Fibroblast of villous mesenchyme (primary cell): Measurements from ENCODE around the gene PRRC2B. TPM values are rescaled to one million over a fixed set of nuclear protein-coding genes. Genes with fewer than 3 reads are reported as not detected.

Experiments
- DNase-seq: peaks from one replicate; pipeline ENCODE4 v3.0.0-alpha.2; 2010; ENCODE audit warnings: low read depth
- H3K4me3 ChIP-seq: 2 replicates; pipeline ENCODE4 v1.5.1; 2011; ENCODE audit warnings: low read depth, mild to moderate bottlenecking, low read length
- total RNA-seq: library from RNA; depleted of rRNA; stranded (reverse); fragments of >200 nt; gene quantifications from 2 replicates; pipeline ENCODE4 v1.2.3, GENCODE V29; 2012
- TF ChIP-seq, protein P1 (sequence below): IDR thresholded peaks from 2 replicates; pipeline ENCODE4 v1.5.1; 2012; ENCODE audit warnings: low read depth, mild to moderate bottlenecking, low read length; ENCODE audit not compliant: insufficient read depth

PRRC2B gene
- total RNA-seq, 1 donor = 92.8 TPM

DNA sequence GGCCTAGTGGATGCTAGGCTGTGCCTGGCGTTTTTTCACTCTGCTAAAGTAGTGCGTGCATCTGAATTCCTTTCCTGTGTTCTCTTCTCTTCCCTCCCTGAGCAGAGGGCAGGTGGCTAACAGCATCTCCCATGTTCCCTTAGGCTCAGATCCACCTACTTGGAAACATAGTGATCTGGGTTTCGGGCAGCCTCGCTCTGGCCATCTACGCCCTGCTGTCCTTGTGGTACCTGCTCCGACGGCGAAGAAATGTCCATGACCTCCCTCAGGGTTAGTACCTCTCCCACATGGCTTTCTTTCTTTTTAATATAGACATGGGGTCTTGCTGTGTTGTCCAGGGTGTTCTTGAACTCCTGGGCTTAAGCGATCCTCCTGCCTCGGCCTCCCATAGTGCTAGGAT lies 127.3 kb downstream of the PRRC2B start:
- no peak overlapping the region for H3K4me3 ChIP-seq
- TF ChIP-seq, protein P1, sequence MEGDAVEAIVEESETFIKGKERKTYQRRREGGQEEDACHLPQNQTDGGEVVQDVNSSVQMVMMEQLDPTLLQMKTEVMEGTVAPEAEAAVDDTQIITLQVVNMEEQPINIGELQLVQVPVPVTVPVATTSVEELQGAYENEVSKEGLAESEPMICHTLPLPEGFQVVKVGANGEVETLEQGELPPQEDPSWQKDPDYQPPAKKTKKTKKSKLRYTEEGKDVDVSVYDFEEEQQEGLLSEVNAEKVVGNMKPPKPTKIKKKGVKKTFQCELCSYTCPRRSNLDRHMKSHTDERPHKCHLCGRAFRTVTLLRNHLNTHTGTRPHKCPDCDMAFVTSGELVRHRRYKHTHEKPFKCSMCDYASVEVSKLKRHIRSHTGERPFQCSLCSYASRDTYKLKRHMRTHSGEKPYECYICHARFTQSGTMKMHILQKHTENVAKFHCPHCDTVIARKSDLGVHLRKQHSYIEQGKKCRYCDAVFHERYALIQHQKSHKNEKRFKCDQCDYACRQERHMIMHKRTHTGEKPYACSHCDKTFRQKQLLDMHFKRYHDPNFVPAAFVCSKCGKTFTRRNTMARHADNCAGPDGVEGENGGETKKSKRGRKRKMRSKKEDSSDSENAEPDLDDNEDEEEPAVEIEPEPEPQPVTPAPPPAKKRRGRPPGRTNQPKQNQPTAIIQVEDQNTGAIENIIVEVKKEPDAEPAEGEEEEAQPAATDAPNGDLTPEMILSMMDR = no peak
- DNase-seq = no peak

DNA sequence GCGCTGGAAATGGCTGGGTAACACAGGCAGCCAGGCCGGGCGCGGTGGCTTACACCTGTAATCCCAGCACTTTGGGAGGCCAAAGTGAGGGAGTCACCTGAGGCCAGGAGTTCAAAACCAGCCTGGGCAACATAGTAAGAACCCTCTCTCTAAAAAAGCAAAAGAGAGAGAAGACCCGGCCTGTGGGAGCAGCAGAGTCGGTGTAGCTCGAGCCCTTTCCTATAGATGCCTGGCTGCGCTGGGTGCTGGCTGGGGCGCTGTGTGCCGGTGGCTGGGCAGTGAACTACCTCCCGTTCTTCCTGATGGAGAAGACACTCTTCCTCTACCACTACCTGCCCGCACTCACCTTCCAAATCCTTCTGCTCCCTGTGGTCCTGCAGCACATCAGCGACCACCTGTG lies 127.9 kb downstream of the PRRC2B start:
- no peak overlapping the region for H3K4me3 ChIP-seq
- no peak for DNase-seq
- TF ChIP-seq, protein P1 = no peak

DNA sequence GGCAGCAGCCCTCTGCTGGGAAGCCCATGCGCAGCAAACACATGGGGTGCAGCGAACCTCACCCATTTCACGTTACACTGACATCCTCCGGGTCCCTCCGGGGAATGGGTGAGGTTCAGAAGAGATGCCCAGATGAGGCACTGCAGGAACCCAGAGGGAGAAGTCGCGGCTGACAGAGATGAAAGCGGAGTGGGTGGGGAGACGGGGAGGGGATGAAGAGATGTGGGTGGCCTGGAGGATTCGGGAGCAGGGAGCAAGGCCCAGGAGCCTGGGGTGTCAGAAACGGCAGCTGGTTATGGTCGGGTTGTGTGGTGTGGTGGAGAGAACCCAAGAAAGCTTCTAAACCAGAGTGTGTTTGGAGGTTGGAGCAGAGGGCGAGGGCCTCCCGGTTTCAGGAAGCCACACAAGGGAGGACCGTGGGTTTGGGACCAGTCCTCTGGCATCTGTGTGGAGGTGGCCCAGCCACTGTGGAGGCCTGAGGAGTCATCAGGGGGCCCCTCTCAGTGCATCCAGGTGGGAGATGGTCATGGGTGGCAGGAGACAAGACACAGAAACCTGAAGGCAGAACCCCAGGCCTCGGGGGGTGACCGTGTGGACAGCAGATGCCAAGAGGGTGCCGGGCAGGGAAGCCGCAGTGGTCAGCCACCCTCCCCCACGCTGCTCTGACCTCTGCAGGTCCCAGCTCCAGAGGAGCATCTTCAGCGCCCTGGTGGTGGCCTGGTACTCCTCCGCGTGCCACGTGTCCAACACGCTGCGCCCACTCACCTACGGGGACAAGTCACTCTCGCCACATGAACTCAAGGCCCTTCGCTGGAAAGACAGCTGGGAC lies 128.6 kb downstream of the PRRC2B start:
- no peak overlapping the region for H3K4me3 ChIP-seq
- TF ChIP-seq, protein P1 = no peak
- DNase-seq = no peak

DNA sequence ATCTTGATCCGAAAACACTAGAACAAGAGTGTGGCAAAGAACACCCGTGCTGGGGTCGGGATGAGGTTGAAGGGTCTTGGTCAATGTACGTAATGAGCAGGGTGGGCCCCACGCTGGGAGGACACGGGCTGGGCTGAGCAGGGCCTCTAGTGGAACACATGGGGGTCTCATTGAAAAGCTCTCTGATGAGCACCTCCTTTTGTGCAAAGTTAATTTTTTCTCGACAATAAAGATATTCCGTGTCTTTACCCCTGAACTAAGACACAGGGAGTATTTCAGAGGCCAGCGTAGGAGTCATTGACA lies 129.2 kb downstream of the PRRC2B start:
- TF ChIP-seq, protein P1 = no peak
- no peak for DNase-seq
- no peak overlapping the region for H3K4me3 ChIP-seq

DNA sequence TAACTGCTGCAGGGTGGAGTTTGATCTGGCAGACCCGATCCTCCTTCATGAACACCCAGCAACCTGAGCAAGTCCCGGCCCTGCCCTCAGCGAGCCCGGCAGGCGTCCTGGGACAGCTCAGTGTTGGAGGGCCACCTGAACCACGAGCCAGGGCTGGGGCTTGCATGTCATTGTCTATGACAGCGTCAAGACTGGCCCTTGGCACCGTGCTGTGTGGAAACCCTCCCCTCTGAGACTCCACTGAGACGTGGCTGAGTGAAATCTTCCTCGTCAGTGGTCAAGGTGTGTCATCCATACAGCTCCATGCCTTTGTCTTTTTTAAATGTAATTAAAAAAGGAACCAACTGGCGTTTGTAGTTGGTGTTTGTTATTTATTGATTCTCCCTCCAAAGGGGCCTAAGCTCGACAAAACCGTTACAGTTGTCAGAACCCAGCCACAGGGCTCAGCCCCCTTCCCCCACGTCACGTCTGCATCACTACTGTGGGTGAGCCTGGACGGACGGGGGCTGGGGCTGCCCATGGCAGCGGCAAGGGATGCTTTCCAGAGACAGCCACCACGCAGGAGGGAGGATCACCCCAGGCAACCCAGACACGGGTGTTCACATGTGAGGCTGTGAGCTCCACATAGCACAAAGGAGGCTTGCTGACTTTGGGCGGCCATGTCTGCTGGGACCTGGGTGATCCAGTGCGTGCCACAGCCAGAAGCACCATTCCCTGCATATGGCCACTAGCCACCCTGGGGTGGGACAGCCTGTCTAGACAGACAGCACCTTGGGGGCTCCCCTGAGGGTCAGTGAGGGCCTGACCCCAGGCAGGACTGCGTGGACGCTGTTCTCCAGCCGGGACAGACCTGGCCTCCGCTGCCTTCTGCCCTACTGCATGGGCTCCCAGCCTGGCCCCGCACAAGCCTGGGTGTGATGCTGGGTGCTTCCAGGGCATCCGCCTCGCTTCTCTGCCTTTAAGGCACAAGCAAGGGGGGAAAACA lies 129.9 kb downstream of the PRRC2B start:
- DNase-seq = no peak
- H3K4me3 ChIP-seq = no peak overlapping the region
- TF ChIP-seq, protein P1 = no peak

DNA sequence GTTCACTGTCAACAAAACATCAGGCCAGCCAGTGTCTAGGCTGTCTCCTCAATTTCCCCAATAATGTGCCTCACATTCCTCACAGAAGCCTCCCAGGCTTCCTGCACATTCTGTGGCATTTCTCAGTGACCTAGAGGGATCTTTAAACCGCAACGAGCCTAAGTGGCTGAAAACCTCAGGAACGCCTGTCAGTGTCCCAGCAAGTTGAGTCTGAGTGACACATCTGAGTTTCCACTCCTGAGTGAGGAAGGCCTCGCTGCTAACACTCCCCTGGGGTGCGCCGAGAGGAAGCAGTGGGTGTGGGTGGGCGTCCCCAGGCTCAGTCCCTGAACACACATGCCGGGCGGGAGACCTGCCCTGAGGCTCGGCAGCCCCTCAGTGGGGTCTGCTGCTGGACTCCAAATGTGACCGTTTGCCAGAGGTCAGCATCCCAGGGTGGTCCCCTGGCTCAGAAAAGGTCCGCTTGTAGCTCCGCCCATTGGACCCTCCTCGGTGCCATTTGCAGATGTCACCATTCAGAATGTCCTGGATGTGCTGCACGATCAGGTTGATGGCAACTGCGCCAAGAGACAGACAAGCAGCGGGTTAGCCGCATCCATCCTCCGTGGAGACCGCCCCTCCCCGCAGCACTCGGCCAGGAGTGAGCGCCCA lies 130.9 kb downstream of the PRRC2B start:
- DNase-seq = peak; percentile 28
- no peak overlapping the region for H3K4me3 ChIP-seq
- TF ChIP-seq, protein P1 = no peak
